OCI-LY1 (cell line): Measurements from ENCODE around the gene PSEN1.

ENCODE experiments used
- H2AFZ ChIP-seq: fragments of 200-600 bp; sonication (generic), shearing (Covaris generic); 2 replicates; pipeline ENCODE4 v1.6.0; 2014; ENCODE audit warnings: antibody characterized with exemption, mild to moderate bottlenecking, low read length
- H3F3A ChIP-seq: fragments of 200-600 bp; sonication (generic), shearing (Covaris generic); 2 replicates; pipeline ENCODE4 v1.6.0; 2014; ENCODE audit warnings: mild to moderate bottlenecking, antibody characterized with exemption, low read length, moderate library complexity; ENCODE audit not compliant: insufficient read depth
- H3K27ac ChIP-seq: fragments of 200-600 bp; sonication (generic); 2 replicates; pipeline ENCODE4 v1.5.1; 2014; ENCODE audit warnings: low read length, mixed run types, mild to moderate bottlenecking, low read depth; ENCODE audit not compliant: poor library complexity, severe bottlenecking
- H3K27me3 ChIP-seq: fragments of 200-600 bp; sonication (generic); 2 replicates; pipeline ENCODE4 v1.6.0; 2014; ENCODE audit warnings: antibody characterized with exemption, mild to moderate bottlenecking, low read length, moderate library complexity; ENCODE audit not compliant: insufficient read depth
- H3K36me3 ChIP-seq: fragments of 200-600 bp; sonication (generic); 2 replicates; pipeline ENCODE4 v1.6.1; 2014; ENCODE audit warnings: mild to moderate bottlenecking, antibody characterized with exemption, low read length, moderate library complexity, mixed read lengths; ENCODE audit not compliant: insufficient read depth
- H3K4me1 ChIP-seq: fragments of 200-600 bp; sonication (generic); 2 replicates; pipeline ENCODE4 v1.5.1; 2014; ENCODE audit warnings: mild to moderate bottlenecking, low read length, moderate library complexity; ENCODE audit not compliant: insufficient read depth, severe bottlenecking
- H3K4me2 ChIP-seq: fragments of 200-600 bp; sonication (generic), shearing (Covaris generic); 2 replicates; pipeline ENCODE4 v1.6.1; 2014; ENCODE audit warnings: low read length
- H3K4me3 ChIP-seq: fragments of 200-600 bp; sonication (generic); 2 replicates; pipeline ENCODE4 v1.5.1; 2014; ENCODE audit warnings: low read length, low read depth, mild to moderate bottlenecking, mixed read lengths; ENCODE audit not compliant: poor library complexity, severe bottlenecking
- H3K79me2 ChIP-seq: fragments of 200-600 bp; shearing (Covaris generic); 2 replicates; pipeline ENCODE4 v1.6.1; 2016; ENCODE audit warnings: mixed run types, low read length, mixed read lengths; ENCODE audit not compliant: insufficient read depth
- H3K9ac ChIP-seq: fragments of 200-600 bp; sonication (generic), shearing (Covaris generic); 2 replicates; pipeline ENCODE4 v1.6.1; 2014; ENCODE audit warnings: mild to moderate bottlenecking, low read length, mixed read lengths
- H3K9me2 ChIP-seq: fragments of 200-600 bp; sonication (generic), shearing (Covaris generic); 2 replicates; pipeline ENCODE4 v1.6.1; 2014; ENCODE audit warnings: low read depth, mild to moderate bottlenecking, low read length, mixed read lengths
- H3K9me3 ChIP-seq: fragments of 200-600 bp; shearing (Covaris generic); 2 replicates; pipeline ENCODE4 v1.6.1; 2014; ENCODE audit warnings: low read length, mixed read lengths
- H4K20me1 ChIP-seq: fragments of 200-600 bp; sonication (generic), shearing (Covaris generic); 2 replicates; pipeline ENCODE4 v1.6.0; 2016; ENCODE audit warnings: mild to moderate bottlenecking, low read length; ENCODE audit not compliant: insufficient read depth
- CTCF ChIP-seq: fragments of 200-600 bp; sonication (generic), shearing (Covaris generic); IDR thresholded peaks from 2 replicates; pipeline ENCODE4 v1.5.1; 2017; ENCODE audit warnings: mild to moderate bottlenecking, antibody characterized with exemption, low read length, moderate library complexity, mixed read lengths
- EZH2 ChIP-seq: fragments of 200-600 bp; sonication (generic), shearing (Covaris generic); IDR thresholded peaks from 2 replicates; pipeline ENCODE4 v1.8.0; 2017; ENCODE audit warnings: borderline replicate concordance, mixed run types, mild to moderate bottlenecking, antibody characterized with exemption, low read length, moderate library complexity, mixed read lengths

PSEN1 gene

GRCh38 chr14:73227812-73228781, 91.8 kb downstream of the PSEN1 start:
- no peak overlapping the region for H3K27ac ChIP-seq
- no peak overlapping the region for H3K9ac ChIP-seq
- H3K36me3 ChIP-seq: no peaks in the 10 kb centered on the region
- H2AFZ ChIP-seq: no peak overlapping the region
- TF ChIP-seq CTCF (no peak), EZH2 (no peak)
- no peak overlapping the region for H3K4me2 ChIP-seq
- no peaks in the 10 kb centered on the region for H3K9me3 ChIP-seq
- no peaks in the 10 kb centered on the region for H3K27me3 ChIP-seq
- no peaks in the 10 kb centered on the region for H4K20me1 ChIP-seq
- H3K4me3 ChIP-seq: no peak overlapping the region
- H3F3A ChIP-seq: no peaks in the 10 kb centered on the region
- H3K79me2 ChIP-seq: no peaks in the 10 kb centered on the region
- H3K9me2 ChIP-seq: no peaks in the 10 kb centered on the region
- peaks cover 21% of the 10 kb centered on the region for H3K4me1 ChIP-seq

GRCh38 chr14:73230051-73230450, 93.7 kb downstream of the PSEN1 start:
- peaks cover 3% of the 10 kb centered on the region; the same call in 1 of the 2 replicates for H3K27me3 ChIP-seq
- TF ChIP-seq CTCF (no peak), EZH2 (no peak)

GRCh38 chr14:73231981-73232851, 95.9 kb downstream of the PSEN1 start:
- H3K9me2 ChIP-seq: no peaks in the 10 kb centered on the region
- H3K4me3 ChIP-seq: no peak overlapping the region
- no peak overlapping the region for H3K4me2 ChIP-seq
- H3K9ac ChIP-seq: no peak overlapping the region
- H3F3A ChIP-seq: no peaks in the 10 kb centered on the region
- TF ChIP-seq CTCF: peak; percentile 62
- TF ChIP-seq EZH2: no peak
- no peaks in the 10 kb centered on the region for H3K9me3 ChIP-seq
- H2AFZ ChIP-seq: no peak overlapping the region
- no peaks in the 10 kb centered on the region for H3K36me3 ChIP-seq
- no peaks in the 10 kb centered on the region for H4K20me1 ChIP-seq
- H3K79me2 ChIP-seq: no peaks in the 10 kb centered on the region
- H3K4me1 ChIP-seq: peaks cover 2% of the 10 kb centered on the region
- H3K27ac ChIP-seq: no peak overlapping the region
- H3K27me3 ChIP-seq: peaks cover 3% of the 10 kb centered on the region; the same call in 1 of the 2 replicates

More at GRCh38 chr14:73230051-73230450, 93.7 kb downstream of the PSEN1 start:
- Histone ChIP-seq H3F3A (no peaks in the 10 kb centered on the region), H3K4me2 (no peak overlapping the region), H4K20me1 (no peaks in the 10 kb centered on the region), H3K79me2 (no peaks in the 10 kb centered on the region), H3K4me3 (no peak overlapping the region), H3K27ac (no peak overlapping the region), H3K4me1 (peaks cover 2% of the 10 kb centered on the region), H3K9me3 (no peaks in the 10 kb centered on the region), H3K9ac (no peak overlapping the region), H3K36me3 (no peaks in the 10 kb centered on the region), H2AFZ (no peak overlapping the region), H3K9me2 (no peaks in the 10 kb centered on the region)
